Smooth muscle cell (in vitro differentiated cells): ENCODE data around the gene CLCN3. TPM values are rescaled to one million over a fixed set of nuclear protein-coding genes. Genes with fewer than 3 reads are reported as not detected.

Experiments used
- DNase-seq: peaks from one replicate; lab custom pipeline; 2025; ENCODE audit not compliant: unreplicated experiment; lab: John Stamatoyannopoulos, UW
- H2AFZ ChIP-seq: fragments of 200-600 bp; sonication (generic); 2 replicates; pipeline ENCODE4 v1.6.0; 2016; ENCODE audit warnings: antibody characterized with exemption, low read depth, mild to moderate bottlenecking
- H3F3A ChIP-seq: fragments of 200-600 bp; sonication (generic); 2 replicates; pipeline ENCODE4 v1.6.0; 2017; ENCODE audit warnings: antibody characterized with exemption, low read depth
- H3K27ac ChIP-seq: fragments of 200-600 bp; sonication (generic); 2 replicates; pipeline ENCODE4 v1.5.1; 2016; ENCODE audit warnings: low read depth, mild to moderate bottlenecking
- H3K27me3 ChIP-seq: fragments of 200-600 bp; sonication (generic); 2 replicates; pipeline ENCODE4 v1.6.1; 2016; ENCODE audit warnings: low read depth, mild to moderate bottlenecking
- H3K36me3 ChIP-seq: fragments of 200-600 bp; sonication (generic); 2 replicates; pipeline ENCODE4 v1.5.1; 2016; ENCODE audit warnings: low read depth
- H3K4me1 ChIP-seq: fragments of 200-600 bp; sonication (generic); 2 replicates; pipeline ENCODE4 v1.5.1; 2016; ENCODE audit warnings: low read depth
- H3K4me2 ChIP-seq: fragments of 200-600 bp; sonication (generic); 2 replicates; pipeline ENCODE4 v1.6.0; 2016; ENCODE audit warnings: mild to moderate bottlenecking
- H3K4me3 ChIP-seq: fragments of 200-600 bp; sonication (generic); 2 replicates; pipeline ENCODE4 v1.5.1; 2016; ENCODE audit warnings: mild to moderate bottlenecking
- H3K79me2 ChIP-seq: fragments of 200-600 bp; sonication (generic); 2 replicates; pipeline ENCODE4 v1.6.0; 2016; ENCODE audit warnings: low read depth, mild to moderate bottlenecking
- H3K9ac ChIP-seq: fragments of 200-600 bp; sonication (generic); 2 replicates; pipeline ENCODE4 v1.6.0; 2016; ENCODE audit warnings: low read depth
- H3K9me3 ChIP-seq: fragments of 200-600 bp; sonication (generic); replicated peaks from 2 replicates; pipeline ENCODE4 v1.5.1; 2016; ENCODE audit warnings: low read depth
- H4K20me1 ChIP-seq: fragments of 200-600 bp; sonication (generic); 2 replicates; pipeline ENCODE4 v1.6.0; 2016; ENCODE audit warnings: low read depth
- WGBS: methylation state at CpG from one replicate; pipeline ENCODE4 v1.1.7; 2016; ENCODE audit warnings: low lambda C conversion rate; 5-methylcytosine and 5-hydroxymethylcytosine counted together
- polyA plus RNA-seq: library from polyadenylated mRNA; unstranded; fragments of >200 nt; fragmentation: Nextera tagmentation; extraction: Ambion mirVana; gene quantifications from 2 replicates; pipeline ENCODE4 v1.2.1, GENCODE V29; 2016
- total RNA-seq: library from RNA; depleted of rRNA; stranded (reverse); fragments of >200 nt; gene quantifications from 2 replicates; pipeline ENCODE4 v1.2.3, GENCODE V29; 2014
- TF ChIP-seq, protein P1 (sequence below): fragments of 200-600 bp; sonication (generic); IDR thresholded peaks from 2 replicates; pipeline ENCODE4 v1.5.1; 2017; ENCODE audit warnings: borderline replicate concordance, mild to moderate bottlenecking, antibody characterized with exemption; ENCODE audit not compliant: insufficient read depth, poor library complexity, severe bottlenecking

CLCN3 gene
- total and polyA plus RNA-seq, 2 experiments from 2014 or later, result 13.7 to 41.2 TPM

DNA sequence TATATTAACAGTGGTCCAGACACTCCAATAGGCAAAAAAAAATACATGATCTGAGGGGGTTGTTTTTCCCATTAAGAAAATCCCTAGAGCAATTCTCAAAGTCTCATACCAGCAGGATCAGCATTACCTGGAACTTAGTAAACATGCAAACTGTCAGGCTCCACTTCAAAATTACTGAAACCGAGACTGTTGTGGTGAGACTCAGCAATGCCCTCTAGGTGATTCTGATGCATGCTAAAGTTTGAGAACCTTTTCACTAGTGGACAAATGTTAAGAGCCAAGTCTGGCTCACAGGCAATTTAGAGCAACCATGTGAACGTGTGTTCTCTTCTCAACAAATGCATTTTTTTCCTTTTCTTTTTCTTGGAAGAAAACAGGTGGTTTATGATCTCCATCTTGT, 38.2 kb upstream of the CLCN3 start:
- TF ChIP-seq, protein P1, sequence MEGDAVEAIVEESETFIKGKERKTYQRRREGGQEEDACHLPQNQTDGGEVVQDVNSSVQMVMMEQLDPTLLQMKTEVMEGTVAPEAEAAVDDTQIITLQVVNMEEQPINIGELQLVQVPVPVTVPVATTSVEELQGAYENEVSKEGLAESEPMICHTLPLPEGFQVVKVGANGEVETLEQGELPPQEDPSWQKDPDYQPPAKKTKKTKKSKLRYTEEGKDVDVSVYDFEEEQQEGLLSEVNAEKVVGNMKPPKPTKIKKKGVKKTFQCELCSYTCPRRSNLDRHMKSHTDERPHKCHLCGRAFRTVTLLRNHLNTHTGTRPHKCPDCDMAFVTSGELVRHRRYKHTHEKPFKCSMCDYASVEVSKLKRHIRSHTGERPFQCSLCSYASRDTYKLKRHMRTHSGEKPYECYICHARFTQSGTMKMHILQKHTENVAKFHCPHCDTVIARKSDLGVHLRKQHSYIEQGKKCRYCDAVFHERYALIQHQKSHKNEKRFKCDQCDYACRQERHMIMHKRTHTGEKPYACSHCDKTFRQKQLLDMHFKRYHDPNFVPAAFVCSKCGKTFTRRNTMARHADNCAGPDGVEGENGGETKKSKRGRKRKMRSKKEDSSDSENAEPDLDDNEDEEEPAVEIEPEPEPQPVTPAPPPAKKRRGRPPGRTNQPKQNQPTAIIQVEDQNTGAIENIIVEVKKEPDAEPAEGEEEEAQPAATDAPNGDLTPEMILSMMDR, result no peak
- H3K9me3 ChIP-seq, result no peaks in the 10 kb centered on the region
- H3K27me3 ChIP-seq, result no peaks in the 10 kb centered on the region
- H3K36me3 ChIP-seq, result peaks cover 11% of the 10 kb centered on the region
- H4K20me1 ChIP-seq, result no peaks in the 10 kb centered on the region
- H2AFZ ChIP-seq, result no peak overlapping the region
- no peak overlapping the region for H3K4me3 ChIP-seq
- H3F3A ChIP-seq, result no peaks in the 10 kb centered on the region
- no peaks in the 10 kb centered on the region for H3K4me1 ChIP-seq
- H3K9ac ChIP-seq, result no peak overlapping the region
- 79% methylated on average over 2 of the region's 2 CpGs for WGBS
- peak overlapping the region; percentile 19 for H3K27ac ChIP-seq
- H3K79me2 ChIP-seq, result no peaks in the 10 kb centered on the region
- no peak for DNase-seq
- no peak overlapping the region for H3K4me2 ChIP-seq

DNA sequence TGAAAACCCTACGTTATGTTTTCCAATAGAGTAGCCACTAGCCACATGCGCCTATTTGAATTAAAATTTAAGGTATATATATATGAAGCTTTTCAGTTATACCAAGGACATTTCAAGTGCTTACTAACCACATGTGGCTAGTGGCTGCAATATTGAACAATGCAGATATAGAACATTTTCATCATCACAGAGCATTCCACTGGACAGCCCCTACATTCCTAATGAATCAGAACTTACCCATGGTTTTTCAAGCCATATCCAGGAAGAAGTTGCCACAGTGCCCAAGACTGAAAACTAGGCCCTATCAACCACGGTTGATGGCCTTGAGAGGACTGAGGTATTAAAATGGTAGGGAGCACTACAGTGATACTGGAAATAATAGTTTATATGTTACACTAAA, 37.7 kb upstream of the CLCN3 start:
- no peak for DNase-seq
- Histone ChIP-seq H3F3A (no peaks in the 10 kb centered on the region), H3K36me3 (peaks cover 11% of the 10 kb centered on the region), H3K9me3 (no peaks in the 10 kb centered on the region), H3K27me3 (no peaks in the 10 kb centered on the region), H3K4me3 (no peak overlapping the region), H3K4me1 (no peaks in the 10 kb centered on the region), H3K4me2 (no peak overlapping the region), H3K9ac (no peak overlapping the region), H2AFZ (no peak overlapping the region), H4K20me1 (no peaks in the 10 kb centered on the region), H3K27ac (no peak overlapping the region), H3K79me2 (no peaks in the 10 kb centered on the region)
- TF ChIP-seq, protein P1, result no peak
- 100% methylated on average over 3 of the region's 3 CpGs for WGBS

DNA sequence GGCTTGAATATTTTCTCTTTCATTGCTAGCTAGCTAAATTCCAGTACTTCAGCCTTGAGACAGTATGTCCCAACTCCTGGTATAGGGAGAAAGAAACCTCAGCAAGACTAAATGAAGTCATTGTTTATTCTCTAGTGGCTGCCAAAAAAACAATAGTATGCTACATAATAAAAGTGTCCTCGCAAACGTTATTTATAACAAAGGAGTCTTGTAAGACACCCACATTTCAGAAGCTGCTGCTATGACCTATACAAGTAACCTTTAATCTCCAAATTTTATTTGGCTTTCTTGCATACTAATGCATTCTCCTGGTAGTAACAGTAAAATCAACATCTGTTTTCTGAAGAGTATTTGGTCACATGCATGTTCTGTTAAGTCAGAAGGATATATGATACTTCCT, 36.8 kb upstream of the CLCN3 start:
- H3K4me3 ChIP-seq, result no peak overlapping the region
- H3K79me2 ChIP-seq, result no peaks in the 10 kb centered on the region
- TF ChIP-seq, protein P1, result no peak
- no peak for DNase-seq
- H2AFZ ChIP-seq, result no peak overlapping the region
- no peak overlapping the region for H3K27ac ChIP-seq
- H4K20me1 ChIP-seq, result no peaks in the 10 kb centered on the region
- H3K4me1 ChIP-seq, result no peaks in the 10 kb centered on the region
- 57% methylated on average over 2 of the region's 2 CpGs for WGBS
- H3K9ac ChIP-seq, result no peak overlapping the region
- H3K27me3 ChIP-seq, result no peaks in the 10 kb centered on the region
- no peaks in the 10 kb centered on the region for H3F3A ChIP-seq
- H3K4me2 ChIP-seq, result no peak overlapping the region
- peaks cover 11% of the 10 kb centered on the region for H3K36me3 ChIP-seq
- no peaks in the 10 kb centered on the region for H3K9me3 ChIP-seq

DNA sequence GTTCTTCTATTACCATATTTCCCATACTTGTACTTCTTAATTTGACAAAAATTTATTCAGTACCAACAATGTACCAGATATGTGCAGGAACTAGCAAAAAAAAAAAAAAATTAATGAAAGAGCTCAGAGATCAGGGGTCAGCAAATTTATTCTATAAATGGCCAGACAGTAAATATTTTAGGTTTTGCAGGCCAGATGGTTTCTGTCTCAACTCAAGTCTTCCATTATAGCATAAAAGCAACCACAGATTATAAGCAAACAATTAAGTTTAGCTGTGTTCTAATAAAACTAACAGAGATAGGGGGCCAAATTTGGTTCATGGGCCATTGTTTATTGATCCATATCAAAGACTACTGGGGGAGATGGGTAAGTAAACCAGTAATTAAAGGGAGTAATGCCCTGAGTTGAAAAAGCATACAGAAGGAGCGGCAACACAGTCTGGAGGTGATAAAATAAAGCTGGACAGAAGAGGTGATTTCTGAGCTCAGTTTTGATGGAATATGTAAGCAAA, 27.3 kb upstream of the CLCN3 start:
- Histone ChIP-seq H3K27ac (no peak overlapping the region), H3K27me3 (no peaks in the 10 kb centered on the region), H2AFZ (no peak overlapping the region), H3K79me2 (no peaks in the 10 kb centered on the region), H3K36me3 (no peaks in the 10 kb centered on the region), H3K4me2 (no peak overlapping the region), H3K4me1 (no peaks in the 10 kb centered on the region), H3K4me3 (no peak overlapping the region), H3F3A (no peaks in the 10 kb centered on the region), H4K20me1 (no peaks in the 10 kb centered on the region), H3K9ac (no peak overlapping the region), H3K9me3 (no peaks in the 10 kb centered on the region)
- no peak for DNase-seq
- TF ChIP-seq, protein P1, result no peak
- WGBS, result 89% methylated on average over 1 of the region's 1 CpG
